OCI-LY3 (cell line): ENCODE measurements around the gene MYO1G.

Source experiments
- H2AFZ ChIP-seq: fragments of 200-600, 300-600 bp; shearing (Covaris generic); 2 replicates; pipeline ENCODE4 v1.6.0; 2014; ENCODE audit warnings: antibody characterized with exemption, low read depth, low read length
- H3K27ac ChIP-seq: fragments of 200-600, 300-600 bp; sonication (generic); 2 replicates; pipeline ENCODE4 v1.5.1; 2014; ENCODE audit warnings: mild to moderate bottlenecking, low read length, moderate library complexity, mixed read lengths
- H3K27me3 ChIP-seq: fragments of 200-600, 300-600 bp; sonication (generic); 2 replicates; pipeline ENCODE4 v1.6.1; 2014; ENCODE audit warnings: low read depth, low read length, mixed read lengths
- H3K36me3 ChIP-seq: fragments of 200-600, 300-600 bp; sonication (generic); replicated peaks from 2 replicates; pipeline ENCODE3; 2014; ENCODE audit warnings: low read depth, low read length, mixed read lengths
- H3K4me1 ChIP-seq: fragments of 300-600, 200-600 bp; sonication (generic); 2 replicates; pipeline ENCODE4 v1.6.1; 2014; ENCODE audit warnings: low read length, mixed read lengths
- H3K4me2 ChIP-seq: fragments of 200-600, 300-600 bp; sonication (generic); 2 replicates; pipeline ENCODE4 v1.6.1; 2014; ENCODE audit warnings: low read length, mixed read lengths
- H3K4me3 ChIP-seq: fragments of 300-600, 200-600 bp; sonication (generic); 2 replicates; pipeline ENCODE4 v1.5.1; 2014; ENCODE audit warnings: antibody characterized with exemption, mild to moderate bottlenecking, low read length, moderate library complexity
- H3K79me2 ChIP-seq: fragments of 300-600, 200-600 bp; shearing (Covaris generic); 2 replicates; pipeline ENCODE4 v1.6.1; 2014; ENCODE audit warnings: mild to moderate bottlenecking, low read length, mixed read lengths
- H3K9ac ChIP-seq: fragments of 300-600, 200-600 bp; shearing (Covaris generic); 2 replicates; pipeline ENCODE4 v1.6.0; 2014; ENCODE audit warnings: mild to moderate bottlenecking, low read length, moderate library complexity
- H3K9me3 ChIP-seq: fragments of 200-600, 300-600 bp; shearing (Covaris generic); 2 replicates; pipeline ENCODE4 v1.6.1; 2014; ENCODE audit warnings: low read length, mixed read lengths; ENCODE audit not compliant: insufficient read depth
- H4K20me1 ChIP-seq: fragments of 200-600, 300-600 bp; sonication (generic); 2 replicates; pipeline ENCODE4 v1.6.1; 2016; ENCODE audit warnings: low read length, mixed read lengths; ENCODE audit not compliant: insufficient read depth
- CTCF ChIP-seq: fragments of 200-600, 300-600 bp; sonication (generic); IDR thresholded peaks from 2 replicates; pipeline ENCODE4 v1.5.1; 2014; ENCODE audit warnings: antibody characterized with exemption, low read length, low read depth
- EZH2phosphoT487 ChIP-seq: fragments of 200-600 bp; shearing (Covaris generic); IDR thresholded peaks from 2 replicates; pipeline ENCODE4 v1.6.1; 2018; ENCODE audit warnings: antibody characterized with exemption, mixed run types, low read depth

MYO1G gene

GRCh38 chr7:44978511-44979366 is at the start of gene MYO1G:
Gene MYO1G (minus strand): TSS chr7:44979015. CDS start chr7:44978961, 54 bp downstream.
- no peaks in the 10 kb centered on the region for H3K27me3 ChIP-seq
- peaks cover 53% of the 10 kb centered on the region for H3K36me3 ChIP-seq
- H3K9ac ChIP-seq, result peak within 1 kb of the TSS; percentile 71
- peak within 1 kb of the TSS; percentile 69 for H3K4me3 ChIP-seq
- peaks cover 65% of the 10 kb centered on the region for H3K4me1 ChIP-seq
- no peak within 1 kb of the TSS for H2AFZ ChIP-seq
- peak within 1 kb of the TSS; percentile 83 for H3K4me2 ChIP-seq
- H3K79me2 ChIP-seq, result peaks cover 8% of the 10 kb centered on the region
- peak within 1 kb of the TSS; percentile 87 for H3K27ac ChIP-seq
- TF ChIP-seq CTCF (no peak), EZH2phosphoT487 (no peak)
- no peaks in the 10 kb centered on the region for H3K9me3 ChIP-seq
- peaks cover 8% of the 10 kb centered on the region for H4K20me1 ChIP-seq

GRCh38 chr7:45028138-45028919 is 49.5 kb upstream of the MYO1G start:
- Histone ChIP-seq H3K27ac (peak overlapping the region; percentile 81), H3K4me3 (no peak overlapping the region), H4K20me1 (peaks cover 15% of the 10 kb centered on the region), H2AFZ (no peak overlapping the region), H3K4me2 (peak overlapping the region; percentile 87), H3K4me1 (peaks cover 28% of the 10 kb centered on the region), H3K36me3 (peaks cover 15% of the 10 kb centered on the region), H3K9ac (no peak overlapping the region), H3K9me3 (peaks cover 6% of the 10 kb centered on the region; the same call in 1 of the 2 replicates), H3K79me2 (peaks cover 20% of the 10 kb centered on the region), H3K27me3 (no peaks in the 10 kb centered on the region)
- TF ChIP-seq EZH2phosphoT487 (no peak), CTCF (no peak)

- H3K36me3 ChIP-seq, result peaks cover 15% of the 10 kb centered on the region
- H3K27ac ChIP-seq, result peak overlapping the region; percentile 81
- peak overlapping the region; percentile 20; the same call in 1 of the 2 replicates for H3K9ac ChIP-seq
- H3K27me3 ChIP-seq, result no peaks in the 10 kb centered on the region
- H4K20me1 ChIP-seq, result peaks cover 14% of the 10 kb centered on the region; the same call in 1 of the 2 replicates
- peaks cover 6% of the 10 kb centered on the region; the same call in 1 of the 2 replicates for H3K9me3 ChIP-seq
- H3K4me2 ChIP-seq, result peak overlapping the region; percentile 87
- peak overlapping the region; percentile 64 for H3K4me3 ChIP-seq
- no peak overlapping the region for H2AFZ ChIP-seq
- peaks cover 28% of the 10 kb centered on the region for H3K4me1 ChIP-seq
- peaks cover 20% of the 10 kb centered on the region for H3K79me2 ChIP-seq
- TF ChIP-seq CTCF (no peak), EZH2phosphoT487 (no peak)
These were observed 48.9 kb upstream of the MYO1G start for GRCh38 chr7:45027774-45028114.
